HAP-1 (cell line): ENCODE results near the gene ERCC8.
"Not testable (repeated sequence)": the region's sequence is repeated elsewhere in the genome, so short reads cannot be mapped to it uniquely, and the experiment has no call there.

Experiments used
- DNase-seq, 2 experiments: peaks; one replicate each; pipeline ENCODE4 v3.0.0-alpha.2; 2016 to 2020; ENCODE audit warnings: low spot score in 2 of 2
- H3K27me3 ChIP-seq: fragments of 250-450 bp; sonication (Bioruptor Pico); 2 replicates; pipeline ENCODE4 v1.5.1; 2020; ENCODE audit warnings: low read depth, mild to moderate bottlenecking, moderate library complexity
- H3K36me3 ChIP-seq: fragments of 250-450 bp; sonication (Bioruptor Pico); replicated peaks from 2 replicates; pipeline ENCODE4 v1.5.1; 2020; ENCODE audit warnings: mild to moderate bottlenecking
- H3K4me1 ChIP-seq: fragments of 250-450 bp; sonication (Bioruptor Pico); 2 replicates; pipeline ENCODE4 v1.5.1; 2020; ENCODE audit warnings: mild to moderate bottlenecking
- H3K4me3 ChIP-seq: fragments of 250-450 bp; sonication (Bioruptor Pico); 2 replicates; pipeline ENCODE4 v1.5.1; 2020; ENCODE audit warnings: mild to moderate bottlenecking, moderate library complexity
- H3K9me3 ChIP-seq: fragments of 250-450 bp; sonication (Bioruptor Pico); 2 replicates; pipeline ENCODE4 v1.5.1; 2020; ENCODE audit warnings: mild to moderate bottlenecking, moderate library complexity
- in situ Hi-C: fragments of 300-500 bp; cut with MboI; formaldehyde crosslinking; loops from 3 replicates; pipeline ENCODE4 v1.14.3; 2020; ENCODE audit warnings: low sequenced_read_pairs, inconsistent platforms, mixed read lengths

The ERCC8 gene

GRCh38 chr5:60888359-60889061, 56.4 kb downstream of the ERCC8 start:
- in situ Hi-C loops: no loop called here
- peaks cover 6% of the 10 kb centered on the region; the same call in 1 of the 2 replicates for H3K4me1 ChIP-seq
- no peak for DNase-seq

GRCh38 chr5:60887746-60888145, 57.1 kb downstream of the ERCC8 start:
- Histone ChIP-seq H3K4me3 (no peak overlapping the region), H3K27me3 (no peaks in the 10 kb centered on the region), H3K36me3 (0 out of 2 replicates have a peak, but pooled peaks cover 5% of the 10 kb centered on the region), H3K4me1 (peaks cover 7% of the 10 kb centered on the region; the same call in 1 of the 2 replicates), H3K9me3 (no peaks in the 10 kb centered on the region)
- in situ Hi-C loops: no loop called here
- no peak for DNase-seq

More at GRCh38 chr5:60888359-60889061, 56.4 kb downstream of the ERCC8 start:
- H3K27me3 ChIP-seq: no peaks in the 10 kb centered on the region
- H3K4me3 ChIP-seq: no peak overlapping the region
- H3K36me3 ChIP-seq: peaks cover 12% of the 10 kb centered on the region; the same call in 1 of the 2 replicates
- no peaks in the 10 kb centered on the region for H3K9me3 ChIP-seq

GRCh38 chr5:60887096-60887495, 57.8 kb downstream of the ERCC8 start:
- H3K27me3 ChIP-seq: no peaks in the 10 kb centered on the region
- in situ Hi-C loops: no loop called here
- no peaks in the 10 kb centered on the region for H3K9me3 ChIP-seq
- 0 out of 2 replicates have a peak, but pooled peaks cover 5% of the 10 kb centered on the region for H3K36me3 ChIP-seq
- DNase-seq: no peak
- H3K4me1 ChIP-seq: peaks cover 7% of the 10 kb centered on the region; the same call in 1 of the 2 replicates
- no peak overlapping the region for H3K4me3 ChIP-seq

GRCh38 chr5:60886158-60886557, 58.7 kb downstream of the ERCC8 start:
- no peak for DNase-seq
- no peaks in the 10 kb centered on the region for H3K27me3 ChIP-seq

GRCh38 chr5:60883229-60883628, 61.6 kb downstream of the ERCC8 start:
- in situ Hi-C loops: no loop called here

More at GRCh38 chr5:60886158-60886557, 58.7 kb downstream of the ERCC8 start:
- 0 out of 2 replicates have a peak, but pooled peaks cover 5% of the 10 kb centered on the region for H3K36me3 ChIP-seq
- in situ Hi-C loops: no loop called here
- H3K9me3 ChIP-seq: no peaks in the 10 kb centered on the region; the same call in 1 of the 2 replicates
- H3K4me1 ChIP-seq: peaks cover 5% of the 10 kb centered on the region; the same call in 1 of the 2 replicates
- no peak overlapping the region for H3K4me3 ChIP-seq

GRCh38 chr5:60872892-60873291, 72.0 kb downstream of the ERCC8 start:
- Histone ChIP-seq H3K27me3 (no peaks in the 10 kb centered on the region), H3K4me1 (no peaks in the 10 kb centered on the region; the same call in 1 of the 2 replicates), H3K36me3 (no peaks in the 10 kb centered on the region), H3K4me3 (no peak overlapping the region), H3K9me3 (peaks cover 7% of the 10 kb centered on the region)
- no peak for DNase-seq
- in situ Hi-C loops: no loop called here

More at GRCh38 chr5:60883229-60883628, 61.6 kb downstream of the ERCC8 start:
- peak in 1 of 2 experiments; percentile 23 for DNase-seq
- Histone ChIP-seq H3K27me3 (no peaks in the 10 kb centered on the region), H3K9me3 (no peaks in the 10 kb centered on the region; the same call in 1 of the 2 replicates), H3K4me3 (no peak overlapping the region), H3K36me3 (0 out of 2 replicates have a peak, but pooled peaks cover 5% of the 10 kb centered on the region), H3K4me1 (peaks cover 5% of the 10 kb centered on the region; the same call in 1 of the 2 replicates)

- DNase-seq: no peak
- no peak overlapping the region for H3K4me3 ChIP-seq
- no peaks in the 10 kb centered on the region for H3K36me3 ChIP-seq
- H3K27me3 ChIP-seq: no peaks in the 10 kb centered on the region
- H3K9me3 ChIP-seq: peaks cover 7% of the 10 kb centered on the region
- H3K4me1 ChIP-seq: peaks cover 2% of the 10 kb centered on the region
- in situ Hi-C loops: no loop called here
These were observed 74.0 kb downstream of the ERCC8 start for GRCh38 chr5:60870857-60871256.

GRCh38 chr5:60860572-60860971, 84.3 kb downstream of the ERCC8 start:
- H3K9me3 ChIP-seq, DNase-seq, H3K36me3 ChIP-seq, H3K27me3 ChIP-seq, H3K4me3 ChIP-seq, H3K4me1 ChIP-seq, in situ Hi-C loops: not testable (repeated sequence)

GRCh38 chr5:60856066-60856465, 88.8 kb downstream of the ERCC8 start:
- H3K4me3 ChIP-seq: no peak overlapping the region
- in situ Hi-C loops: no loop called here
- no peak for DNase-seq
- peaks cover 5% of the 10 kb centered on the region; the same call in 1 of the 2 replicates for H3K4me1 ChIP-seq
- H3K9me3 ChIP-seq: no peaks in the 10 kb centered on the region
- no peaks in the 10 kb centered on the region for H3K36me3 ChIP-seq
- no peaks in the 10 kb centered on the region for H3K27me3 ChIP-seq

GRCh38 chr5:60852940-60853339, 91.9 kb downstream of the ERCC8 start:
- Histone ChIP-seq H3K9me3 (no peaks in the 10 kb centered on the region), H3K4me3 (no peak overlapping the region), H3K4me1 (peaks cover 5% of the 10 kb centered on the region; the same call in 1 of the 2 replicates), H3K27me3 (no peaks in the 10 kb centered on the region), H3K36me3 (no peaks in the 10 kb centered on the region)
- in situ Hi-C loops: no loop called here
- DNase-seq: no peak

GRCh38 chr5:60852317-60852716, 92.6 kb downstream of the ERCC8 start:
- Histone ChIP-seq H3K4me3 (no peak overlapping the region), H3K4me1 (peaks cover 5% of the 10 kb centered on the region; the same call in 1 of the 2 replicates), H3K36me3 (no peaks in the 10 kb centered on the region), H3K27me3 (no peaks in the 10 kb centered on the region), H3K9me3 (no peaks in the 10 kb centered on the region)
- in situ Hi-C loops: no loop called here
- DNase-seq: no peak

- Histone ChIP-seq H3K9me3 (no peaks in the 10 kb centered on the region), H3K4me3 (no peak overlapping the region), H3K4me1 (peaks cover 5% of the 10 kb centered on the region; the same call in 1 of the 2 replicates), H3K27me3 (no peaks in the 10 kb centered on the region), H3K36me3 (no peaks in the 10 kb centered on the region)
- in situ Hi-C loops: no loop called here
- no peak for DNase-seq
These were observed 93.2 kb downstream of the ERCC8 start for GRCh38 chr5:60851626-60852025.

GRCh38 chr5:60846298-60846697, 98.6 kb downstream of the ERCC8 start:
- H3K4me1 ChIP-seq: no peaks in the 10 kb centered on the region
- no peaks in the 10 kb centered on the region for H3K27me3 ChIP-seq
- no peak for DNase-seq
- no peaks in the 10 kb centered on the region for H3K9me3 ChIP-seq
- no peaks in the 10 kb centered on the region for H3K36me3 ChIP-seq
- H3K4me3 ChIP-seq: no peak overlapping the region
- in situ Hi-C loops: no loop called here
